ENCODE measurements around the gene HACD4.
"Not testable (repeated sequence)": the region's sequence is repeated elsewhere in the genome, so short reads cannot be mapped to it uniquely, and the experiment has no call there.

Gene HACD4

GRCh38 chr9:20990867-20991266 is 40.6 kb downstream of the HACD4 start:
- Mint-ChIP-seq H3K9me3 (no peaks in the 10 kb centered on the region), H3K27ac (no peak overlapping the region), H3K4me1 (peaks cover 6% of the 10 kb centered on the region), H3K36me3 (peaks cover 52% of the 10 kb centered on the region), H3K4me3 (no peak overlapping the region), H3K27me3 (no peaks in the 10 kb centered on the region)
- ATAC-seq = no peak

GRCh38 chr9:20989923-20990341 is 41.5 kb downstream of the HACD4 start:
- H3K9me3 Mint-ChIP-seq = no peaks in the 10 kb centered on the region
- H3K27me3 Mint-ChIP-seq = no peaks in the 10 kb centered on the region
- ATAC-seq = no peak
- H3K36me3 Mint-ChIP-seq = peaks cover 44% of the 10 kb centered on the region
- H3K4me3 Mint-ChIP-seq = no peak overlapping the region
- no peak overlapping the region for H3K27ac Mint-ChIP-seq
- H3K4me1 Mint-ChIP-seq = peaks cover under 1% of the 10 kb centered on the region

- no peak for ATAC-seq
- Mint-ChIP-seq H3K36me3 (peaks cover 38% of the 10 kb centered on the region), H3K4me3 (no peak overlapping the region), H3K27ac (no peak overlapping the region), H3K4me1 (no peaks in the 10 kb centered on the region), H3K27me3 (no peaks in the 10 kb centered on the region), H3K9me3 (no peaks in the 10 kb centered on the region)
Observed at GRCh38 chr9:20988671-20989315, 42.6 kb downstream of the HACD4 start.

GRCh38 chr9:20988061-20988460 is 43.4 kb downstream of the HACD4 start:
- no peak for ATAC-seq
- Mint-ChIP-seq H3K27me3 (no peaks in the 10 kb centered on the region), H3K36me3 (peaks cover 33% of the 10 kb centered on the region), H3K27ac (no peak overlapping the region), H3K4me3 (no peak overlapping the region), H3K4me1 (no peaks in the 10 kb centered on the region), H3K9me3 (no peaks in the 10 kb centered on the region)

- H3K4me1 Mint-ChIP-seq = no peaks in the 10 kb centered on the region
- no peak for ATAC-seq
- no peak overlapping the region for H3K27ac Mint-ChIP-seq
- H3K36me3 Mint-ChIP-seq = peaks cover 31% of the 10 kb centered on the region
- H3K9me3 Mint-ChIP-seq = no peaks in the 10 kb centered on the region
- H3K4me3 Mint-ChIP-seq = no peak overlapping the region
- H3K27me3 Mint-ChIP-seq = no peaks in the 10 kb centered on the region
Observed at GRCh38 chr9:20987521-20987920, 43.9 kb downstream of the HACD4 start.

- H3K27me3 Mint-ChIP-seq = no peaks in the 10 kb centered on the region
- no peaks in the 10 kb centered on the region for H3K9me3 Mint-ChIP-seq
- peaks cover 37% of the 10 kb centered on the region for H3K36me3 Mint-ChIP-seq
- no peak overlapping the region for H3K4me3 Mint-ChIP-seq
- no peak for ATAC-seq
- H3K4me1 Mint-ChIP-seq = peaks cover 6% of the 10 kb centered on the region
- H3K27ac Mint-ChIP-seq = no peak overlapping the region
Observed at GRCh38 chr9:20985851-20986600, 45.4 kb downstream of the HACD4 start.

- Mint-ChIP-seq H3K27ac (no peak overlapping the region), H3K4me1 (peaks cover 12% of the 10 kb centered on the region), H3K4me3 (no peak overlapping the region), H3K36me3 (peaks cover 28% of the 10 kb centered on the region), H3K9me3 (no peaks in the 10 kb centered on the region), H3K27me3 (no peaks in the 10 kb centered on the region)
- no peak for ATAC-seq
Observed at GRCh38 chr9:20984506-20984905, 46.9 kb downstream of the HACD4 start.

GRCh38 chr9:20981486-20981885 is 50.0 kb downstream of the HACD4 start:
- Mint-ChIP-seq H3K27ac (peak overlapping the region; percentile 32), H3K4me3 (no peak overlapping the region), H3K36me3 (peaks cover 48% of the 10 kb centered on the region)

GRCh38 chr9:20980832-20981455 is 50.5 kb downstream of the HACD4 start:
- peaks cover 51% of the 10 kb centered on the region for H3K36me3 Mint-ChIP-seq
- ATAC-seq = peak; percentile 83
- H3K4me3 Mint-ChIP-seq = no peak overlapping the region
- peaks cover 12% of the 10 kb centered on the region for H3K4me1 Mint-ChIP-seq
- peak overlapping the region; percentile 32 for H3K27ac Mint-ChIP-seq
- no peaks in the 10 kb centered on the region for H3K27me3 Mint-ChIP-seq
- no peaks in the 10 kb centered on the region for H3K9me3 Mint-ChIP-seq

More at GRCh38 chr9:20981486-20981885, 50.0 kb downstream of the HACD4 start:
- Mint-ChIP-seq H3K4me1 (peaks cover 12% of the 10 kb centered on the region), H3K9me3 (no peaks in the 10 kb centered on the region), H3K27me3 (no peaks in the 10 kb centered on the region)
- ATAC-seq = no peak

GRCh38 chr9:20978249-20978648 is 53.2 kb downstream of the HACD4 start:
- H3K27ac Mint-ChIP-seq = no peak overlapping the region

GRCh38 chr9:20974191-20974938 is 57.1 kb downstream of the HACD4 start:
- H3K27ac Mint-ChIP-seq, H3K4me3 Mint-ChIP-seq, H3K4me1 Mint-ChIP-seq, ATAC-seq, H3K27me3 Mint-ChIP-seq: not testable (repeated sequence)
- Mint-ChIP-seq H3K9me3 (peaks cover 15% of the 10 kb centered on the region), H3K36me3 (peaks cover 55% of the 10 kb centered on the region)

More at GRCh38 chr9:20978249-20978648, 53.2 kb downstream of the HACD4 start:
- Mint-ChIP-seq H3K4me1 (peaks cover 12% of the 10 kb centered on the region), H3K27me3 (no peaks in the 10 kb centered on the region), H3K4me3 (no peak overlapping the region), H3K36me3 (peaks cover 57% of the 10 kb centered on the region), H3K9me3 (peaks cover 6% of the 10 kb centered on the region)
- no peak for ATAC-seq

- not testable (repeated sequence) for H3K27ac Mint-ChIP-seq, H3K27me3 Mint-ChIP-seq, H3K4me3 Mint-ChIP-seq, H3K4me1 Mint-ChIP-seq, ATAC-seq
- H3K9me3 Mint-ChIP-seq = peaks cover 15% of the 10 kb centered on the region
- H3K36me3 Mint-ChIP-seq = peaks cover 45% of the 10 kb centered on the region
Observed at GRCh38 chr9:20973246-20973947, 58.0 kb downstream of the HACD4 start.

- Mint-ChIP-seq H3K27me3 (no peaks in the 10 kb centered on the region), H3K36me3 (peaks cover 38% of the 10 kb centered on the region), H3K4me3 (no peak overlapping the region), H3K9me3 (peaks cover 15% of the 10 kb centered on the region), H3K27ac (no peak overlapping the region), H3K4me1 (no peaks in the 10 kb centered on the region)
- no peak for ATAC-seq
Observed at GRCh38 chr9:20972684-20973083, 58.8 kb downstream of the HACD4 start.

- Mint-ChIP-seq H3K4me1 (no peaks in the 10 kb centered on the region), H3K4me3 (no peak overlapping the region), H3K9me3 (no peaks in the 10 kb centered on the region), H3K27ac (no peak overlapping the region), H3K27me3 (no peaks in the 10 kb centered on the region), H3K36me3 (peaks cover 41% of the 10 kb centered on the region)
- no peak for ATAC-seq
Observed at GRCh38 chr9:20962536-20963225, 68.8 kb downstream of the HACD4 start.
